ENCODE data around the gene TBC1D21. TPM values are rescaled to one million over a fixed set of nuclear protein-coding genes. Genes with fewer than 3 reads are reported as not detected.
A peak's percentile ranks its signal among the peaks of the same experiment; 100 is the strongest.

Gene TBC1D21
- total and polyA plus RNA-seq, 12 donors: not detected

DNA sequence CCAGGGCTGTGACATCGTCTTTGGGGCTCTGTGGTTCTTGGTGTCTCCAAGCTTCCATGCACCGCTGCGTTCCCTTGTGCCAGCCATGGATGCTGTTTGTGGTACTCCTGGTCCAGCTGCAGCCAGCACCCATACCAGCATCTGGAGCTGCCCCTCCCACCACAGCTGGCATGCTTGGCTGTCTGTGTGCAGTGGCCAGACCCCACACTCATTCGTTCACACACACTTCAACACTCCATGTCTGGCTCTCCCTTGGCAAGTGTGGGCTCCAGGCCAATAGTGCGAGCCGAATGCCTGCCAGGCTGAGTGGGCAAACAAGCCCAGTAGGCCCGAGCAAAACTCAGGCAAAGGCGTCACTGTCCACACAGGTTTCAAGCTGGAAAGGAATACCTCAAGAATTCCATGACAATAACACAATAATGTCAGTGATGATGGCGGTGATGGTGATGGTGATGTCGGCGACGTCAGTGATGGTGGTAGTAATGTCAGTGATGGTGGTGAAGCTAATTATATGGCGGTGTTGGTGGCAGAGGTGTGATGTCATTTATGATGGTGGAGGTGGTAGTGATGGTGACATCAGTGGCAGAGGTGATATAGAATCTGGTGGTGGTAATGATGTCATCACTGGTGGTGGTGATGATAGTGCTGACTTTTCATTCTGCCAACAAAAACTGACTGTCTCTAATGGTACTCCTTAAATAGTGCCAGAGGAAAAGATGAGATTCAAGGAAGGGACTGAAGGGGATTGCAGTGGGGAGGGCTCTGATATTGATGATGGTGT is 19.3 kb downstream of the TBC1D21 start:
- WGBS, 2 donors: 92 to 97% methylated on average over 13 of the region's 13 CpGs
- no peak for DNase-seq

GRCh38 chr15:73894133-73894814 is 20.9 kb downstream of the TBC1D21 start:
- TF ChIP-seq, protein P1, sequence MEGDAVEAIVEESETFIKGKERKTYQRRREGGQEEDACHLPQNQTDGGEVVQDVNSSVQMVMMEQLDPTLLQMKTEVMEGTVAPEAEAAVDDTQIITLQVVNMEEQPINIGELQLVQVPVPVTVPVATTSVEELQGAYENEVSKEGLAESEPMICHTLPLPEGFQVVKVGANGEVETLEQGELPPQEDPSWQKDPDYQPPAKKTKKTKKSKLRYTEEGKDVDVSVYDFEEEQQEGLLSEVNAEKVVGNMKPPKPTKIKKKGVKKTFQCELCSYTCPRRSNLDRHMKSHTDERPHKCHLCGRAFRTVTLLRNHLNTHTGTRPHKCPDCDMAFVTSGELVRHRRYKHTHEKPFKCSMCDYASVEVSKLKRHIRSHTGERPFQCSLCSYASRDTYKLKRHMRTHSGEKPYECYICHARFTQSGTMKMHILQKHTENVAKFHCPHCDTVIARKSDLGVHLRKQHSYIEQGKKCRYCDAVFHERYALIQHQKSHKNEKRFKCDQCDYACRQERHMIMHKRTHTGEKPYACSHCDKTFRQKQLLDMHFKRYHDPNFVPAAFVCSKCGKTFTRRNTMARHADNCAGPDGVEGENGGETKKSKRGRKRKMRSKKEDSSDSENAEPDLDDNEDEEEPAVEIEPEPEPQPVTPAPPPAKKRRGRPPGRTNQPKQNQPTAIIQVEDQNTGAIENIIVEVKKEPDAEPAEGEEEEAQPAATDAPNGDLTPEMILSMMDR (IDR thresholded peaks at IDR 0.05): no peak
- Histone ChIP-seq H3K27ac (no peak overlapping the region), H3K4me1 (peaks cover 0 to 4% (median 0%) of the 10 kb centered on the region in 9 donors), H3K27me3 (peaks cover 0 to 4% (median 0%) of the 10 kb centered on the region in 7 donors), H3K36me3 (no peaks in the 10 kb centered on the region), H3K4me3 (no peak overlapping the region), H3K9me3 (peaks cover 0 to 8% (median 0%) of the 10 kb centered on the region in 11 donors)
- 83 to 84% methylated on average over 12 of the region's 12 CpGs for WGBS, 2 donors
- DNase-seq: no peak
- intact Hi-C loops (cut with DNase I): loop anchor here in 2 of 10 donors (10.0 kb wide), 1 partner anchor 71 kb away; no protein-coding TSS in a partner anchor
- no peak for ATAC-seq

More for the DNA sequence above, 19.3 kb downstream of the TBC1D21 start:
- Histone ChIP-seq H3K4me1 (peaks cover 0 to 5% (median 0%) of the 10 kb centered on the region in 9 donors), H3K4me3 (no peak overlapping the region), H3K36me3 (no peaks in the 10 kb centered on the region), H3K27ac (no peak overlapping the region), H3K9me3 (peaks cover 0 to 8% (median 0%) of the 10 kb centered on the region in 11 donors), H3K27me3 (peaks cover 0 to 4% (median 0%) of the 10 kb centered on the region in 7 donors)
- TF ChIP-seq, protein P1 (IDR thresholded peaks at IDR 0.05): no peak
- intact Hi-C loops (cut with DNase I): loop anchor here in 2 of 10 donors (10.0 kb wide), 1 partner anchor 72 kb away; no protein-coding TSS in a partner anchor
- ATAC-seq: no peak

- H3K9me3 ChIP-seq: no peaks in the 10 kb centered on the region
- peaks cover 0 to 4% (median 0%) of the 10 kb centered on the region in 7 donors for H3K27me3 ChIP-seq
- intact Hi-C loops (cut with DNase I): loop anchor here in 3 of 10 donors (5.0 to 10.0 kb wide), 2 partner anchors 65 to 67 kb away; no protein-coding TSS in a partner anchor
- H3K4me1 ChIP-seq: peaks cover 0 to 4% (median 0%) of the 10 kb centered on the region in 9 donors
- DNase-seq (peak; percentile 44 to 66), ATAC-seq (peak; percentile 74 to 95 (median 88))
- H3K36me3 ChIP-seq: no peaks in the 10 kb centered on the region
- TF ChIP-seq, protein P1 (IDR thresholded peaks at IDR 0.05): peak; percentile 72 to 92 (median 83)
- no peak overlapping the region for H3K4me3 ChIP-seq
- 71 to 74% methylated on average over 15 of the region's 15 CpGs for WGBS, 2 donors
- H3K27ac ChIP-seq: no peak overlapping the region
Observed at GRCh38 chr15:73897441-73898261, 24.3 kb downstream of the TBC1D21 start.

Measured in heart right ventricle (tissue), 16 donors.